ENCODE data around the gene TSPAN9. TPM values are rescaled to one million over a fixed set of nuclear protein-coding genes. Genes with fewer than 3 reads are reported as not detected.

Gene TSPAN9
- total RNA-seq, 1 donor from 2014 or later, result 20.5 TPM

DNA sequence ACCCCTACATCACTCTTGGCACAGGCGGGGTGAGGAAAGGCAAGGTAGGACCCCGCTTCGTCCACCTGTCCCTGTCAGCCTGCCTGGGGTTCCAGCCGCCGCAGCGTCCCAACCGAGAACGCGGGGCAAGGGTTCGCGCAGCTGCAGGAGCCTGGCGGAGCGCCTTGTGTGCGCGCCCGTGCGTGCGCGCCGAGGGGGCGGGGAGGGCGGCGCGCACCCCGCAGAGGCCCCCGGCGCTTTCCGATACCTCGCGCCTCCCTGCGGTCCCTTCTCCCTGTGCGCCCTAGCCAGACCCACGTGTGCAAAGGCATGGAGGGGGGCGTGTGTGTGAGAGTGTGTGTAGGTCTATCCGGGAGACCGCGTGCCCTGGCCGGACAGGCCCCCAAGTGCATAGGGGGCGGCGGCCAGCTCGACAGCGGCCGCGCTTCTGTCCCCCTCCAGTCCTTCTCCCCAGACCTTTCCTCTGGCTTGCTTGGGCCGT is 122.4 kb downstream of the TSPAN9 start:
- TF ChIP-seq, protein P1, sequence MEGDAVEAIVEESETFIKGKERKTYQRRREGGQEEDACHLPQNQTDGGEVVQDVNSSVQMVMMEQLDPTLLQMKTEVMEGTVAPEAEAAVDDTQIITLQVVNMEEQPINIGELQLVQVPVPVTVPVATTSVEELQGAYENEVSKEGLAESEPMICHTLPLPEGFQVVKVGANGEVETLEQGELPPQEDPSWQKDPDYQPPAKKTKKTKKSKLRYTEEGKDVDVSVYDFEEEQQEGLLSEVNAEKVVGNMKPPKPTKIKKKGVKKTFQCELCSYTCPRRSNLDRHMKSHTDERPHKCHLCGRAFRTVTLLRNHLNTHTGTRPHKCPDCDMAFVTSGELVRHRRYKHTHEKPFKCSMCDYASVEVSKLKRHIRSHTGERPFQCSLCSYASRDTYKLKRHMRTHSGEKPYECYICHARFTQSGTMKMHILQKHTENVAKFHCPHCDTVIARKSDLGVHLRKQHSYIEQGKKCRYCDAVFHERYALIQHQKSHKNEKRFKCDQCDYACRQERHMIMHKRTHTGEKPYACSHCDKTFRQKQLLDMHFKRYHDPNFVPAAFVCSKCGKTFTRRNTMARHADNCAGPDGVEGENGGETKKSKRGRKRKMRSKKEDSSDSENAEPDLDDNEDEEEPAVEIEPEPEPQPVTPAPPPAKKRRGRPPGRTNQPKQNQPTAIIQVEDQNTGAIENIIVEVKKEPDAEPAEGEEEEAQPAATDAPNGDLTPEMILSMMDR (conservative IDR thresholded peaks at IDR 0.05; ENCODE audit: low read depth, low read length), result no peak
- peak overlapping the region; percentile 26 for H3K4me3 ChIP-seq (ENCODE audit: low read depth, low read length)
- no peak for DNase-seq (ENCODE audit: low read depth)

DNA sequence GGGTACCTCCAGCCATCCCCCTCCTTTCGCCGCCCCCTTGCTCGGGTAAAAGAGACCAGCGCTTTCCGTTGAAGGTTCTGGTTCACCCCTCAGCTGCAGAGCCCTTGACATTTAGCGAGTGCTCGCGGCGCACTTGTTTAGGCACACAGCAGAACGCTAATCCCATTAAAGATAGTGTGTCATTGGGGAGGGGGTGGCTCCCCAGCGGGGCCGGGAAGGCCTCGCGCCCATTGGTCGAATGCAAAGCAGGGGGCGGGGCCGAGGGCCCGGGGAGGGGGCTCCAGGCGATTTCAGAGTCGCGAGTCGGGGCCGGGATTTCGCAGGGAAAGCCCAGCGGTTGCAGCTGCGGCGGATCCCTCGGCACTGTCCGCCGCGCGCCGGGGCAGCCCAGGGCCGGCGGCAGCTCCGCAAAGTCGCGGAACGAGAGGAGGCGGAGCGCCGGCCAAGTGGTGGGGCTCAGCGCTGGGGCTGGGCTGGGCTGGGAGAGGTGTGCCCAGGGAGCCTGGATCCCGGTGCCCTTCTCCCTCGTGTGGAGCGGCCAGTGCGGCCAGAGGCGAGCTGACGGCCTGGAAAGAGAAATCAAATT is 122.9 kb downstream of the TSPAN9 start:
- TF ChIP-seq, protein P1 (conservative IDR thresholded peaks at IDR 0.05; ENCODE audit: low read depth, low read length), result no peak
- H3K4me3 ChIP-seq (ENCODE audit: low read depth, low read length), result peak overlapping the region; percentile 26
- DNase-seq (ENCODE audit: low read depth), result no peak

DNA sequence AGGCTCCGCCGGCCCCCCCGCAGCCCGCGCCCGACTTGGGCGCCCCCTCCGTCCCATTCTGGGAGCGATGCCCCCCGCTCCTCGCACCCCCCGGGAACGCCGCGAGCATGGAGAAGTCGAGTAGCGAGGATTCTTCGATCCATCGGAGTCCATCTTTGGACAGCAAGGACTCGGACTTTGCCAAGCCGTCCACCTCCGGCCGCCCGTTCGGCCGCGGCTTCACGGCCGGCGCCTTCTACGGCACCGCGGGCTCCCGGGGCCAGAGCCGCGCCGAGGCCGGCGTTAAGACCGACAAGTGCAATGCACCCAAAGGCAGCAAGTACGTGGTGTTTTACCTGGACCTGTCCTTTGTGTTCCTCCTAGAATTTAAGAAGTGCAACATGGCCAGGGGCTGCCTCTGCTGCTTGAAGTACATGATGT is 123.6 kb downstream of the TSPAN9 start:
- no peak overlapping the region for H3K4me3 ChIP-seq (ENCODE audit: low read depth, low read length)
- no peak for DNase-seq (ENCODE audit: low read depth)
- TF ChIP-seq, protein P1 (conservative IDR thresholded peaks at IDR 0.05; ENCODE audit: low read depth, low read length), result no peak

DNA sequence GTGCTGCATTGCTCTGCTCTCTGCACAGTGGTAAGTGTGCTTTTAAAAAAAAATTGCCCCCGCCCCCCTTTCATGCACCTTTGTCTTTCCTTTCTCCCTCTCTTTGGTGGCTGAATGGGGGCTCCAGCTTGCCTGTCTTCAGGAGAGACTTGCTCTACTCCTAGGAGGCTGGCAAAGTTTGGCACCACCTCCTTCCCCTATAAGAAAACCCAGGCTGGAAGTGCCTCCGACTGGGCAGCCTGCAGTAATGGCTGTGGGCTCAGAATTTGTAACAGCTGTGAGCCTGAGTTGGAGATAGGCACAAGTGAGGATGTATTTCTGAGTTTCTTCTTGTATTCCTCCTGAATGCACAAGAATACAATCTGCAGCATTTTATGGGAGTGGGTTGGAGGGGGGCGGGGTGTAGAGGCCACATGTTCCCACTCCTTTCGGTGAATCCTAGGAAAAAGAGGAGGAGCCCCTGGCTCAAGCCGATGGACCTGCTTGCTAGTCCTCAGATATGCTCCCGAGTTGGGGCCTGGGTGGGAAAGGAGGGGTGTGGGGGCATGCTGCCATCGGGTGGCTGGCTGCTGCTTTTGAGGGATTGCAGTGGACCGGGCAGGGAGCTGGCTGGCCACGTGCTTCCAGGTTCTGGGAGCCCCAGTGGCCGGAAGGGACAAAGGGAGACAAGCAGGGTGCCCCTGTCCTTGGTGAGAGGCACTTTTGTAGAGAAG is 124.3 kb downstream of the TSPAN9 start:
- DNase-seq (ENCODE audit: low read depth), result no peak
- TF ChIP-seq, protein P1 (conservative IDR thresholded peaks at IDR 0.05; ENCODE audit: low read depth, low read length), result no peak
- H3K4me3 ChIP-seq (ENCODE audit: low read depth, low read length), result no peak overlapping the region

DNA sequence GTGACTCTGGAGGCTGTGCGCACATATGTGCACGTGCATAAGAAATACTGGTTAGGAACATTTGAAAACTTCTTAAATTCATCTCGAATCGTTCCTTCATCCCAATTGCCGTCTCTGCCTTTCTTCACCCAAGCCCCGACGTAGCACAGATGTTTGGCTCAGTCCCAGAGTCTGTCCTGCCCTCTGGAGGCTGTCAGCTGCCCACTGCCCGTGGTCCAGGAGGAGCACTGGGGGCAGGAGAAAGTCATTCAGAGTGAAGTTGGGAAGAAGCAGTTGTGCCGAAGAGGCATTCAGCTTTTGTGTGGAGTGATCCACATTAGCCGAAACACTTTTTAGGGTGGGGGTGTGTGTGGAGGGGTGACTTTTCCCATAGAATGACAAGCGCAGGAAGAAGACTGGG is 124.9 kb downstream of the TSPAN9 start:
- no peak for DNase-seq (ENCODE audit: low read depth)
- TF ChIP-seq, protein P1 (conservative IDR thresholded peaks at IDR 0.05; ENCODE audit: low read depth, low read length), result peak; percentile 7
- no peak overlapping the region for H3K4me3 ChIP-seq (ENCODE audit: low read depth, low read length)

DNA sequence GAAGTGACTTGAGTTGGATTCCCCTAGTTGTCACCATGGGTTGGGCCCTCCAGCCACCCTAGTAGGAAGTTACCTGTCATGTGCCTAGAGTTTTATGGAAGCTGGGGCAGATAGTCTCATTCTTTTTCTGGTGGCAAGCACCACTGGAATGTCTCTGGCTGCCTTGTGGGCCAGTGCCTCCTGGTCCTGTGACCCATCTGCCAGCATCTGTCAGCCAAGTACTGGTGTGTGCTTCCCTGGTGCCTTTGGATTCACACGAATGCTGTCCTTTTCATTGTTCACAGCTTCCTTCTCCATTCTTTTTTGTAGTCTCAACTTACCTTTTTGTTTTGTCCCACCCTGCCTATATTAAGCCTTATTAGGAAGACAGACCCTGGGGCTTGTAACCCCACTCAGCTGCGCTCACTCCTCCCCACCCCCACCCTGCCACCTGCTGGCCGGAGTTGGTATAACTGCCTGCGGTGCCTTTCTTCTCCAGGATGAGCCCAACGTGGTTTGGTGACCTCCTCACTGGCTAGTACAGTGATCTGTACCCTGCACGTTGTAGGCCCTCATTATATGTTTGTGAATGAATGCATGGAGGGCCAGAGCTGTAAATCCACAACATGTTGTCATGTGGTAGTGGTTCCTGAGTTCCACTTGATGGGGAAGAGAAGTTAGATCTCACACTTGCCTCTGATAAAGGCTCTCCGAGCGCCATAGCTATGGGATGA is 125.7 kb downstream of the TSPAN9 start:
- H3K4me3 ChIP-seq (ENCODE audit: low read depth, low read length), result no peak overlapping the region
- TF ChIP-seq, protein P1 (conservative IDR thresholded peaks at IDR 0.05; ENCODE audit: low read depth, low read length), result peak; percentile 98
- DNase-seq (ENCODE audit: low read depth), result no peak
